ENCODE measurements around the gene TFF3.

Gene TFF3

DNA sequence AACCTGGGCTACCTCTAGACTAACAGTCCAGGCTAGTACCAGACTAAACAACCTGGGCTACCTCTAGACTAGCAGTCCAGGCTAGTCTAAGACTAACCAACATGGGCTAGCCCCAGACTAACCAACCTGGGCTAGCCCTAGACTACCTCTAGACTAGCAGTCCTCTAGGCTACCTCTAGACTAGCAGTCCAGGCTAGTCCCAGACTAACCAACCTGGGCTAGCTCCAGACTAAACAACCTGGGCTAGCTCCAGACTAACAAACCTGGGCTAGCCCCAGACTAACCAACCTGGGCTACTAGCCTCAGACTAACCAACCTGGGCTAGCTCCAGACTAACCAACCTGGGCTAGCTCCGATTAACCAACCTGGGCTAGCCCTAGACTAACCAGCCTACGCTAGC lies 33.6 kb upstream of the TFF3 start:
- H3K27me3 ChIP-seq (ENCODE audit: insufficient read depth, low read length, poor library complexity, severe bottlenecking), result no peaks in the 10 kb centered on the region
- no peak overlapping the region for H3K9ac ChIP-seq (ENCODE audit: low read depth, low read length, poor library complexity, severe bottlenecking)
- H3K79me2 ChIP-seq (ENCODE audit: insufficient read depth, low read length), result no peaks in the 10 kb centered on the region
- H3K4me3 ChIP-seq (ENCODE audit: low read length, poor library complexity, severe bottlenecking), result no peak overlapping the region
- H3K9me3 ChIP-seq (ENCODE audit: insufficient read depth, low read depth, low read length), result no peaks in the 10 kb centered on the region
- TF ChIP-seq, protein P1, sequence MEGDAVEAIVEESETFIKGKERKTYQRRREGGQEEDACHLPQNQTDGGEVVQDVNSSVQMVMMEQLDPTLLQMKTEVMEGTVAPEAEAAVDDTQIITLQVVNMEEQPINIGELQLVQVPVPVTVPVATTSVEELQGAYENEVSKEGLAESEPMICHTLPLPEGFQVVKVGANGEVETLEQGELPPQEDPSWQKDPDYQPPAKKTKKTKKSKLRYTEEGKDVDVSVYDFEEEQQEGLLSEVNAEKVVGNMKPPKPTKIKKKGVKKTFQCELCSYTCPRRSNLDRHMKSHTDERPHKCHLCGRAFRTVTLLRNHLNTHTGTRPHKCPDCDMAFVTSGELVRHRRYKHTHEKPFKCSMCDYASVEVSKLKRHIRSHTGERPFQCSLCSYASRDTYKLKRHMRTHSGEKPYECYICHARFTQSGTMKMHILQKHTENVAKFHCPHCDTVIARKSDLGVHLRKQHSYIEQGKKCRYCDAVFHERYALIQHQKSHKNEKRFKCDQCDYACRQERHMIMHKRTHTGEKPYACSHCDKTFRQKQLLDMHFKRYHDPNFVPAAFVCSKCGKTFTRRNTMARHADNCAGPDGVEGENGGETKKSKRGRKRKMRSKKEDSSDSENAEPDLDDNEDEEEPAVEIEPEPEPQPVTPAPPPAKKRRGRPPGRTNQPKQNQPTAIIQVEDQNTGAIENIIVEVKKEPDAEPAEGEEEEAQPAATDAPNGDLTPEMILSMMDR (conservative IDR thresholded peaks at IDR 0.05; ENCODE audit: low read length), result no peak
- TF ChIP-seq EZH2phosphoT487 (IDR thresholded peaks at IDR 0.05; ENCODE audit: borderline replicate concordance), result no peak
- H3K36me3 ChIP-seq (ENCODE audit: insufficient read depth, low read length), result no peaks in the 10 kb centered on the region
- no peak overlapping the region for H3K4me2 ChIP-seq (ENCODE audit: low read depth, low read length, poor library complexity, severe bottlenecking)
- H3K9me2 ChIP-seq (replicated peaks; ENCODE audit: low read depth, low read length), result no peaks in the 10 kb centered on the region
- no peaks in the 10 kb centered on the region for H3F3A ChIP-seq (ENCODE audit: low read depth)
- H4K20me1 ChIP-seq (ENCODE audit: insufficient read depth, low read length, poor library complexity, severe bottlenecking), result no peaks in the 10 kb centered on the region
- H2AFZ ChIP-seq (ENCODE audit: low read length), result no peak overlapping the region
- peaks cover 3% of the 10 kb centered on the region for H3K4me1 ChIP-seq (ENCODE audit: insufficient read depth, low read length, poor library complexity, severe bottlenecking)

DNA sequence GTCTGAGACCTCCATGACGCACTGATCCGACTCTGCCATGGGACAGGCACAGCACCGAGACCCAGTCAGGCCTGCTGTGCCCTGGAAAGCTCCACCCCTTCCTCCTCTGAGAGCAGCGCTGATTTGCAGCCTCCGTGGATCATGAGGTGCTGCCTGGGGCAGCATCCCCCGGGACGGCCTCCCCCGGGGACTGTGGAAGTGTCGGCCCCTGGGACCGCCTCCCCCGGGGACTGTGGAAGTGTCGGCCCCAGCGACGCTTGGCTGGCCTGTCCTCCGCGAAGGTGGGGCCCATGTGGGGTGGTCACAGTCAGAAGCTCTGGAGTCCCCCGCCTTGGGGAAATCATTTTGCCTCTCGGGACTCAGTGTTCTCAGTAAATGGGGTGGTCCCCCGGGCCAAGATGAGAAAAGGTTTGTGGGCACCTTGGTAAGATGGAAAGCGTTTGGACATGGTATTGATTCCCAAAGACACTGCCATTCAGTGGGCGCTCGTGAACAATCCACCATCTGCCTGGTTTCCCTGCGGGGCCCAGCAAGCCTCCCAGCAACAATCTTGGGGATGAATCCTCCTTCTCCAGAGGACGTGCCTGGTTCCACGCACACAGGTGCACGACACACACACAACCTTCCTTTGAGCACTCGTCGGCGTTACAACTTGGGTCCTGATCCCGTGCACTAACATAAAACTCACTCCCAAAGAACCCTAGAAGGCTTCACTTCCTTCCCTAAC lies 32.6 kb upstream of the TFF3 start:
- Histone ChIP-seq H3K4me3 (ENCODE audit: low read length, poor library complexity, severe bottlenecking) (no peak overlapping the region), H3K9ac (ENCODE audit: low read depth, low read length, poor library complexity, severe bottlenecking) (no peak overlapping the region), H3F3A (ENCODE audit: low read depth) (no peaks in the 10 kb centered on the region), H3K9me3 (ENCODE audit: insufficient read depth, low read depth, low read length) (no peaks in the 10 kb centered on the region), H3K4me2 (ENCODE audit: low read depth, low read length, poor library complexity, severe bottlenecking) (no peak overlapping the region), H4K20me1 (ENCODE audit: insufficient read depth, low read length, poor library complexity, severe bottlenecking) (no peaks in the 10 kb centered on the region), H3K9me2 (replicated peaks; ENCODE audit: low read depth, low read length) (no peaks in the 10 kb centered on the region), H3K4me1 (ENCODE audit: insufficient read depth, low read length, poor library complexity, severe bottlenecking) (no peaks in the 10 kb centered on the region), H2AFZ (ENCODE audit: low read length) (no peak overlapping the region), H3K36me3 (ENCODE audit: insufficient read depth, low read length) (no peaks in the 10 kb centered on the region), H3K79me2 (ENCODE audit: insufficient read depth, low read length) (no peaks in the 10 kb centered on the region), H3K27me3 (ENCODE audit: insufficient read depth, low read length, poor library complexity, severe bottlenecking) (no peaks in the 10 kb centered on the region)
- TF ChIP-seq, protein P1 (conservative IDR thresholded peaks at IDR 0.05; ENCODE audit: low read length), result no peak
- no peak for TF ChIP-seq EZH2phosphoT487 (IDR thresholded peaks at IDR 0.05; ENCODE audit: borderline replicate concordance)

DNA sequence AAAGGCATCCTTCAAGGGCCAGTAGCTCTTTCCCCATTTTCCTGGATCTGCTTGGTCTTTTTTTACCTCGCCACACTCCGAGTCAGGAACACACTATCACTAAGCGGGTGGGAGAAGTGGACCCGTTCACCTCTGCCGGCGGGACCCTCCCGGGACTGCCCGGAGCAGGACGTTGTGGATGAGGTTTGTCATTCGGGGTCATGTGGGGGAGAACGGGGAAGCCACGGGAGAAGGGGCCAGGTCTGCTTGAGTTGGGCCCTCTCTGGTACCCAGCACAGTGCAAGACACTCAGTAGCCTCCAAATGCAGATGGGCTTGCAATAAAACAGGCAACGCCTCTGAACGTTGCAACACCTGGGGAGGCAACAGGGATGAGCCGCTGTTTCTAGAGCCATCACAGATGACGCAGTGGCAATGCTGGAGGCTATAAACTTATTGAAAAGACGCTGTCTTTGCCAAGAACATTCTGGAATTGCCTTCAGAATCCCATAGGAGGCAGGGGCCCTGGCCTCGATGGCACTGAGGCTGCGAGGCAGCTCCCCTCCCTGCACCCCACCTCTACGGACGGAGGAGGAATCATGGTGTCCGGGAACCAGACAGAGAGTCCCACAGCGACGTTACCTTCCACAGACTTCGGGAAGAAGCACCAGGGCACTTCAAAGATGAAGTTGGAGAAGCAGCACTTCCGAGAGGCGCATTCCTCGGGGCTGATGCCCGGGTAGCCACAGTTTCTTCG lies 31.8 kb upstream of the TFF3 start:
- Histone ChIP-seq H3K4me1 (ENCODE audit: insufficient read depth, low read length, poor library complexity, severe bottlenecking) (no peaks in the 10 kb centered on the region), H3K9me3 (ENCODE audit: insufficient read depth, low read depth, low read length) (no peaks in the 10 kb centered on the region), H3K27me3 (ENCODE audit: insufficient read depth, low read length, poor library complexity, severe bottlenecking) (no peaks in the 10 kb centered on the region), H3K9me2 (replicated peaks; ENCODE audit: low read depth, low read length) (no peaks in the 10 kb centered on the region), H3K4me3 (ENCODE audit: low read length, poor library complexity, severe bottlenecking) (no peak overlapping the region), H2AFZ (ENCODE audit: low read length) (no peak overlapping the region), H3F3A (ENCODE audit: low read depth) (no peaks in the 10 kb centered on the region), H3K9ac (ENCODE audit: low read depth, low read length, poor library complexity, severe bottlenecking) (no peak overlapping the region), H3K36me3 (ENCODE audit: insufficient read depth, low read length) (no peaks in the 10 kb centered on the region), H3K4me2 (ENCODE audit: low read depth, low read length, poor library complexity, severe bottlenecking) (no peak overlapping the region), H4K20me1 (ENCODE audit: insufficient read depth, low read length, poor library complexity, severe bottlenecking) (no peaks in the 10 kb centered on the region), H3K79me2 (ENCODE audit: insufficient read depth, low read length) (no peaks in the 10 kb centered on the region)
- TF ChIP-seq EZH2phosphoT487 (IDR thresholded peaks at IDR 0.05; ENCODE audit: borderline replicate concordance), result no peak
- TF ChIP-seq, protein P1 (conservative IDR thresholded peaks at IDR 0.05; ENCODE audit: low read length), result no peak
